IPS DF 19.7 (cell line): ENCODE measurements around the gene BCR.

ENCODE experiments used
- DNase-seq: peaks from one replicate; pipeline ENCODE4 v3.0.0-alpha.2; 2013; ENCODE audit warnings: low read depth, low spot score

The BCR gene

DNA sequence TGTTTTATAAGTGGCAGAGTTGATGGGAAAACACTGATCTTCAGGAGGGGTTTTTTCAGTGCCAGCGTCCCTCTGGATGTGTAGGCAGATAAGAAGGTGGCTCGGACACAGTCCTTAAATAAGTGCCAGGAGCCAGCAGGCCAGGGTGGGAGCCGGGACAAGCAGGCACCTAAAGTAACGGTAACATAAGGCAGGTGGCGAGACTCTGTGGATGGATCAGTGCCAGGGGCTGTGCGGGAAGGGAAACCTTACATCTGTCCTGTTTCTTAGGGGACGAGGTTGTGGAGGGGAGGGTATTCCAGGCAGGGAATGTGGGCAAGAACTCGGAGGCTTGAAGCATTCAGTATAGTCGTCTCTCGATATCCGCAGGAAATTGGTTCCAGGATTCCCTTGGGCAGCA is 15.9 kb downstream of the BCR start:
- no peak for DNase-seq

DNA sequence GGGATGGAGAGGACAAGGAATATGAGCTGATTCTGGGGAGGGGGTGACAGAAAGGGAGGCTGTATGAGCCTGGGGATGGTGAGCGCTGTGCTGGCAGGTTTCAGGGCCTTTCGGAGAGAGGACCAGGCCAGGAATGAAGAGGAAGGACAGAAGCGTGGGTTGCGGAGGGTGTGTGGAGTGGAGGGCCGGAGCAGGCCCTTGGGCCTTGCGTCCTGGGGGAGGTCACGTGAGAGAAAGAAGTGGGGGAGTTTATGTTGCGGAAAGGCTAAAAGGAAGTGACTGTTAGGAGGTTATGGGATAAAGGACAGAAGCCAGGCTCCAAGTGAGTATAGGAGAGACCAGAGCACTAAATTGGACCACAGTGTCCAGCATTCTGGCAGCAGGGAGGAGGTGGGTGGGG is 17.5 kb downstream of the BCR start:
- no peak for DNase-seq

DNA sequence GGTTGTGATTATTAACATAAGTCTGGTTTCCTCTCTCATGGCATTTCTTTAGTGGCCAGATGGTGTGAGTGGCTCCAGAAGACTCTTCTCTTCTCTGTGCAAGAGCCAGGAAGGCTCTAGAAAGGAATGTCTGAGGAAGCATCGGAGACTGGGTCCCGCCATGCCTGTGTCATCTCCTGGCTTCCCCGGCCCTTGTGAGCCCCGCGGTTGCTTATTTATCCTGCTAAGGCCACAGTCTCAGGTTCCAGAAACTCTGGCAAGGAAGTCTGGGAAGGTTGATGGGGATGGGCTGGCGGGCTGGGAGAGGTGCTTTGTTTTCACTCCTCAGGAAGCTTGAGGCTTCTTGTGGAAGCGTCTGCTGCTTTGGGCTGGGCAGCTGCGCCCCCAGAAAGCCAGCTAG is 18.9 kb downstream of the BCR start:
- DNase-seq = no peak

DNA sequence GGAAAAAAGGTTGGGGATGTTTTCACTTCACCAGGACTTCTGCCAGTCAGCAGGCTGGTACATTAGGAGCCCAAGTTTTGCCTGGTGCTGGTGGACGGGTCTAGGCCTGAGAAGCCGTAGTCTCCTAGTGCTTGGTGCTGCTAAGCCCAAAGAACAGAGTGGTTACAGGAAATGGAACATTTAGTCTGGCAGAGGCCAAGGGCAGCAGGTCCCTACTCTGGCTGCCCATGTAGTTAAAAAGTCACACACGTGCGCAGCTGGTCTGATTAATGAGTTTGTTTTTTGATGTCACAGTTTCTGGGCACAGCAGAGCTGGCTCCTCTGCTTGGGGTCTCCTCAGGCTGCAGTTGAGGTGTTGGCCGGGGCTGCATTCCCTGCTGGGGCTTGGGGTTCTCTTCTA is 20.6 kb downstream of the BCR start:
- DNase-seq = no peak

DNA sequence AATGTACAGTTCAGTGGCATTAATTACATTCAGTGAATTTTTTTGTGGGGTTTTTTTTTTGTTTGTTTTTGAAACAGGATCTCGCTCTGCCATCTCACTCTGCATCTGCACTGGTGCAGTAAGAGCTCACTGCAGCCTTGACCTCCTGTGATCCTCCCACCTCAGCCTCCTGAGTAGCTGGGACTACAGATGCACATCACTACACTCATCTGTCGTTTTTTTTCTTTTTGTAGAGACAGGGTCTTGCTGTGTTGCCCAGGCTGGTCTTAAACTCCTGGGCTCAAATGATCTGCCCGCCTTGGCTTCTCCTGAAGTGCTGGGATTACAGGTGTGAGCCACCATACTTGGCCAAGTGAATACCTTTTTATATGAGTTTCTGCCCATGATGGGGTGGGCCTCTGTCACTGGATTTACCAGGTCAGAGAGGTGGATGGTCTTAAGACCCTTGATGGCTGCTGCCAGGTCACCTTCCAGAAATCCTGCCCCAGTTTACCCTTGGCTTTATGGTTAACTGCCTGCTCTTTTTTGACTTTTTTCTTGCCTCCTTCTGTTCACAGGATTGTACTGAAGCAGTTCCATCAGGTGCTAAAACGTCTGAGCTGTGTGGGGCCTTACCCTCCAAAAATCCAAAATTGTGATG is 22.6 kb downstream of the BCR start:
- DNase-seq = no peak

DNA sequence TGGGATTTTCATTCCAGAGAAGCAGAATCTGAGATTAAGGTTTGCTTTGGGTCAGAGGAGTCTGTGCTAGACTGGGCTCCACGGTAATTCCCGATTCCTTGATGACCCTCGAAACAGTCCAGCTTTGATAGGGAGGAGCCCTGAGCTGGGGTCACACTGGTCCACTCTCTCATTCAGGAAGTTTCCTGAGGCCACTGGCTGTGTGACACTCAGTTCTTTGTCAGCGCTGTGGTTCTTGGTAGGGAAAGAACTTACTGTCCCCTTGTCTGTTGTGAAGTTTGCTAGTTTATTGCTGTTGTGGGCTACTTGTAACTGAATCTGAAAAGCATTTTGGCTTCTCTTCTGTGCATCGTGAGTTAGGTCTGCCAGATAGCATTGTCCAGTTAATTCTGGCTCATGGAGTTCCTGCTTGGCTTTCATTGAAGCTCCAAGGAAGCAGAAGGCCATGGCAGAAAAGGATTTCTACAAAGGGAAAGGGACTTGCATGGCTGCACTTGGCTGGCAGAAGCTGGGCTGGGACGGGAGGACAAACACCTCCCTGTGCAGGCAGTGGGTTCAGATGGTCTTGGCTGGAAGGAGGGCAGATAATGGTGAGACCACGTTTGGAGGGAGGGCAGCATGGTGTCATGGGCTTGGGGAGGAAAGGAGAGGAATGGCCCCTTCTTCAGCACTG is 23.3 kb downstream of the BCR start:
- DNase-seq = no peak

DNA sequence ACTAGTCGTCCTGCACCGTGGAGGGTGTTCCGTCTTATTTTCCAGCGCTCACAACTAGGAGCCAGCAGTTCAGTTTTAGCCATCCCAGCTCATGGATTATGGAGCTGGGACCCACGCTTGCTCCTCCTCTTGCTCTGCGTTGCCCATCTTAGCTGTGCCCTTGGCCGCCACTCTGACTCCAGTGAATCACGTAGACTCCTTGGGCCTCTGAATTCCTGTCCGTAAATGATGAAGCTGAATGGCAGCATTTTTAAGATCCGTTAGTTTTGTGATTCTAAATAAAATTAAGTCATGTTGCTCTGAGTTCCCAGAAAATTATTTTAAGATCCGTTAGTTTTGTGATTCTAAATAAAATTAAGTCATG is 23.8 kb downstream of the BCR start:
- no peak for DNase-seq

DNA sequence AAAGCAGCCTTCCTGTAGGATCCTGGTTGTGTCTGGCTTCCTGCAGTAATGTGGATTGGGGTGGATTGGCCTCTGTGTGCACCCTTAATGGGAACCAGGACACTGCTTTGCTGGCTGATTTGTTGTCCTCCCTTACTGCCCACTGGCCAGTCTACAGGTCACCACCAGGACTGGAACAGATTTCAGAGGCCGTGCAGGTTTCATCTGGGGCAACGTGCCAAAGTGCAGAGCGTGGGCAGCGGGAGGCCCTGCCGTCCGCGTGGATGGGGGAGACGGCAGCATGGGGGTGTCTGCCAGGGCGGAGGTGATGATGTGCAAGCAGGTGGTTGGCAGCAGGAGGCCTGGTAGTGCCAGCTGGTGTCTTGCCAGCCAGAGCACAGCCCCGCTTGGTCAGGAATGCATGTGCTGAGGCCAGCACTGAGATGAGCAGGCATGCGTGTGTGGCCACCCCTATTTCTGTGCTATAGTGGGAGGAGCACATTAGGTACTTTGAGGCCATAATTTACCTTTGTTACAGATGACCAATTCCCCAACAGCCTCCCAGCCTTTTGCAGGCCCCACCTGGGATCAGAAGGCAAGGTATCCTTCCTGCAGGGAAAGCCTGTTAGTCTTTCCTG is 24.3 kb downstream of the BCR start:
- DNase-seq = no peak

DNA sequence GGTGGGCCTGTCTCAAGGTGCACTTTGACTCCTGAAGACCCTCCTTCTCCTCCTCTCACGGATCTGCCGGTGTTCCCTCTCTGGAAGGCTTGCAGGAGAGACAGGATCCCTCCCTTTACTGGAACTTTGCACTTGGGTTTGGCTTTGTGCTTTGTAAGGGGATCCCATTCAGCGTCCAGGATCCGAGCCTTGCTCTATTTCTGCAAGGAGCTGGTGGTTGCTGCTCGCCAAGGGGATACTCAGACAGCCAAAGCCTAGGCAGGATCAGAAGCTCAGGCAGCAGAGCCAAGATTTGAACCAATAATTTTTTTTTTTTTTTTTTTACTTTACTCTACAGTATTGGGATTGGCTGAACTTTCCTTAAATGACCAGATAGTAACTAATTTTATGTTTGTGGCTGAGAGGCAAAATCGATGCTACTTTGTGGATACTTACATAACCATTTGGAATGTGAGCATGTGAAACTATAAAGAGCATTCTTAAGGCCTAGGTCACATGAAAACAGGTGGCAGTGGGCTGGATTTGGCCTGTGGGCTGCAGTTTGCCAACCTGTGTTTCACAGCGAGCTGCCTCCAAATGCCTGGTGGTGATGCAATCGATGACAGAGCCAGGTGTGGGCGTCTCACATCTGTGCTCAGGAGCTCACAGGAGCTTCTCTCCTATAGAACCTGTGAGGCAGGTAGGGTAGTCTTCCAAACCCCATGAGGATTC is 25.2 kb downstream of the BCR start:
- no peak for DNase-seq

DNA sequence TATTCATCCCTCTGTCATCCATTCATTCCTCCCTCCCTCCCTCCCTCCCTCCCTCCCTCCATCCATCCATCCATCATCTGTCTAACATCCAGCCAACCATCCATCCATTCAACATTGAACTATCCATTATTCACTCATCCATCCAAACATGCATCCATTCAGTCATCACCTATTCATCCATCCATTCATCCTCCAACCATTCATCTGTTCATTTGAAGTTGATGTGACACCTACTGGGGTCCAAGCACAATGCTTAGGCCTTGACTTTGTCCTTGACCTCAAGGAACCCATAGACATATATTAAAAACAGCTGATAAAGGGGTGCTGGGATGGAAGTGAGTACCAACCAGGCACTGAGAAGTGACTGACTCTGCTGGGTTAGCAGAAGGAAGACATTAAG is 26.6 kb downstream of the BCR start:
- DNase-seq = no peak

DNA sequence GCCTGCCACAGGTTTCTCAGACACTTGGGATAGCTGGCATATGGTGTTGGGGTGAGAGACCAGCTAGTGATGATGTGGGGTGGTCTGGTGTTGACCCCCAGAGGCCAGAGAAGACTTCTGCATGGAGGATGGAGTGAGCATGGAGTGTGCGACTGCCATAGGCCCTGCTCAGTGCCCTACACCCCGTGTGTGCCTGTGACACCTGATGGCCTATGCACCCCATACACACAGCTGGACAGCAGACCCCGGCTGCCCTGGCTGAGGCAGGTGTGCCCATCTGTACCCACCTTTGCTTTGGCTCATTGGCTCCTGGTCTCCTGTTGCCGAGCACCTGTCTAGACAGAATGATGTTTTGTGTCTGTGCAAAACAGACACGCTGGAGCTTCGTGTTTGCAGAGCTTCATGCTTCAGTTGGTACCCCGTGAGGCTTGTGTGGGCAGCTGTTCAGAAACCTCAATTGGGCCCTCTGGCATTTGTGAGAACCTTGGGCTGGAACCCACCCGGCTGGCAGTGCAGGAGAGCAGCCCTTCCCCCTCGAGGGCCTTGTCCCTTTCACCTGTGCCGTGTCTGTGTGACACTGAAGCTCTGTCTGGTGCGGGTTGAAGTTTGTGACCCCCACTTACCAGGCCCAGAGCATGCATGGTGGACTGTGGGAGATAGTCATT is 27.6 kb downstream of the BCR start:
- DNase-seq = no peak

DNA sequence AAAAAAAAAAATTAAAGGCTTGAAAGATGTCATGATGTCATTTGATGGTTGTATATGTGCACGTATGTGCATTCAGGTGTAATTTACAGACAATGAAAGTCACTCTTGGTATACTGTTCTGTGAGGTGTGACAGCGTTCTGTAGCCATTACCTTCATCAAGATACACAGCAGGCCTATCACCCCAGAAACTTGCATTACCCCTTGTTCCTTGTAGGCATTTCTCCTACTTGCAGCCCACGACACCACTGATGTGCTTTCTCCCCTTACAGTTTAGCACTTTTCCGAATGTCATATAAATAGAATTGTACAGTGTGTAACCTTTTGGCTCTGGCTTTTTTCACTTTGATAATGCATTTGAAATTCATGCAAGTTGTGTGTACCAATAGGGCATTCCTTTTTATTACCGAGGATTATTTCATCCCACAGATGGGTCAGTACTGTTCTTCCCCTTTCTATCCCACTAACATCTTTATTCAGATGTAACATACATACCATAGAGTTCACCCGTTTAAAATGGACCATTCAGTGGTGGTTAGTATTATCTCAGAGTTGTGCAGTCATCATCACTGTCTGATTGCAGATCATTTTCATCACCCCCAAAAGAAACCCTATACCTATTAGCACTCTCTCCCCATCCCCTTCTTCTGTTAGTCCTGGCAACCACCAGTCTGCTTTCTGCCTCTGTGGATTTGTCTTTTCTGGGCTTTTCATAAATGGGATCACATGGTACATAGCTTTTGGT is 30.3 kb downstream of the BCR start:
- DNase-seq = no peak

DNA sequence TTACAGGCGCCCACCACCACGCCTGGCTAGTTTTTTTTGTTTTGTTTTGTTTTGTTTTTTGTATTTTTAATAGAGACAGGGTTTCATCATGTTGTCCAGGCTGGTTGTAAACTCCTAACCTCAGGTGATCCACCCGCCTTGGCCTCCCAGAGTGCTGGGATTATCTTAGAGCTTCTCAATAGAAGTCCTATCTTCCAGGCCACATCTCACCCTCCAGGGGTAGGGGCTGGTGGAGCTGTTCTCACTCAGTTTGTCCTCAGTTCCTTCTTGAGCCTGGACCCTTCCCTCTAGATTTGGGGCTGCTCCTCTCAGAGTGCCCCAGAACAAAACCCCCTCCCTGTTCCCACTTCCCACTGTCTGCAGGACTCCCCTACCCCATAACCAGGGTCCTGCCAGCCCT is 31.3 kb downstream of the BCR start:
- no peak for DNase-seq

DNA sequence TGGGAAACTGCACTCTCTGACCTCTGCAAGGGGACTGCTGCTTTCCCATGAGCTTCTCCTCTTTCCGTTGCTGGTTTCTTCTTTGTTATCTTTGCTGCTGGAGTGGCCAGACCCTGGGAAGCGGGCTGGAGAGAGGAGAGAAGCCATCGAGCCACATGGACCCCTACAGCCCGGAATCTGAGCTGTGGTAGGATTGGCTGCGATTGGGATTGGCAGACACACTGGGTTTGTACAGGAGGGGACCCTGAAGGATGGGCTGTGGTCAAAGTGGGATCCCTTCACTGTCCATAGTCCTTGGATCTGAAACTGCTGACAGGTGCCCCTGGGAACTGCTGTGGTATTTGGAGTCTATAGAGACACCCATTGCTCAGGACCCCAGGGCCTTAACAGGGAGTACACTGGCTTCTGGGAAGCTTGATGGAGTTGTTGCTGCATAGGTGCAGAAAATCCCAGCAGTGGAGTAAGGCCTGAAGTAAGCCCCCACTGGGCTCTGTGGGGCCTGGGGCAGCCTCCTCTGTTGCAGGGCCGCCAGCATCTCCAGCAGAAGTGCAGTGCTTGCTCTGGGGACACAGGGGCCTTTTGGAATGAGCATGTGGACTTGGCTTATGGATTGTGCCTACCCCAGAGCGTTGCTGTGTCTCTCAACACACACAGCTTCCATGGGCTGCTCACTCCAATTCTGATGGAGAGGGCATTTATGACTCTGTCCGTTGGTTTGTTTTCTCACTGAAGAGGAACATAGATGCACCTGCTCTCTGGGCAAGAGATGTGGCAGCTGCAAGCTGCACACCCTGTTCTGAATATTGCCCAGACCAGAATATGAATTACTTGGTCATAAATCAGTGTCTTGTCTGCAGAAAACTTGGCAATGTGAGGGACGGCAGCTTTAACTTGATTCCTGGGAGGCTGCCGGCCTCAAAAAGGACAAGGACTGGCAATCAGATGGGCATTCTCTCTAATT is 32.0 kb downstream of the BCR start:
- DNase-seq = no peak

DNA sequence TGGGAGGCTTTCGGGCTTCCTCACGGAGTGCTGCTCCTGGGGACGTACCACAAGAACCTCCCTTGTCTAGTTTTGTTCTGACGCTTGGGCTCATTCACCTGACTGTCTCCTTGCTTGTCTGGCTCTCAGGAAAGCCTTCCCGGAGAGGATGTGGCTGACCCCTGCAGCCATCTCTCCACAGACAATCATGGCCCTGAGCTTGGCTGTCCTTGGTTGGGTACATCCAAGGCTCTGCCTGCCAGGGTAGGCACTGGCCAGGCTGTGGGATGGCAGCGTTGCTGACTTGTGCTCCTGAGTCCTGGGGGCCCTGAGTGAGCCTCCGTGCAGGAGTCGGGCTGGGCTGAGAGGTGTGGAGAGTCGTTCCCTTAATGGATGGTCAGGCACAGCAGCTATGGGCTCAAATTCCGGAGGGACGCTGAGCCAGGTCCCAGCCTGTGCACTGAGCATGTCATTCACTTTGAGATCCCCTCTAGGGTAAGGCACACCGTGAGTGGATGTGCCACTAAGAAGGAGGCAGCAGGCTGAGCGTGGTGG is 32.8 kb downstream of the BCR start:
- no peak for DNase-seq

DNA sequence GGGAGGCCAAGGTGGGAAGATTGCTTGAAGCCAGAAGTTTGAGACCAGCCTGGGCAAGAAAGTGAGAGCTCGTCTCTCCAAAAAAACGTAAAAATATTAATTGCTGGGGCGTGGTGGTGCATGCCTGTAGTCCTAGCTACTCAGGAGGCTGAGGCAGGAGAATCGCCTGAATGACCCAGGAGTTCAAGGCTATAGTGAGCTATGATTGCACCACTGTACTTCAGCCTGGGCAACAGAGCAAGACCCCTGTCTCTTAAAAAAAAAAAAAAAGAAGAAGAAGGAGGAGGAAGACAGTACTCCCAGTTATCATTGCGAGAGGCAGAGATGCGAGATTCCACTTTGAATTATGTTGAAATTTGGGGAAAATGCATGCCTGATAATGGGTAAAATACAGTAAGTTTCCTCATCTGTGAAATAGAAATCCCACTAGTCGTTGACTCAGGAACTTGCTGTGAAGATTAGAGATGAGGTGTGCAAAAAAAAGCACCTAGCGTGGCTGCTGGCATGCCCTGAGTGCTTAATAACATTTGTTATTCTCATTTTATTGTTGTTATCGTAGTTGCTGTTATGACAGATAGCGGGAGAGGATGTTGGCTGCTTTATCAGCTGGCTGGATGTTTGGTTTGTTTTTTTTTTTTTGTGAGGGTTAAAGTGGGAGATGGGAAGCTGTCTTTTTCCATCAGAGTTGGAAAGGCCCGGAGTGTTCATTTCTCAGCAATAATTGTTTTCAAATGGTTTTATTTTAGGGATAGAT is 33.4 kb downstream of the BCR start:
- DNase-seq = no peak

DNA sequence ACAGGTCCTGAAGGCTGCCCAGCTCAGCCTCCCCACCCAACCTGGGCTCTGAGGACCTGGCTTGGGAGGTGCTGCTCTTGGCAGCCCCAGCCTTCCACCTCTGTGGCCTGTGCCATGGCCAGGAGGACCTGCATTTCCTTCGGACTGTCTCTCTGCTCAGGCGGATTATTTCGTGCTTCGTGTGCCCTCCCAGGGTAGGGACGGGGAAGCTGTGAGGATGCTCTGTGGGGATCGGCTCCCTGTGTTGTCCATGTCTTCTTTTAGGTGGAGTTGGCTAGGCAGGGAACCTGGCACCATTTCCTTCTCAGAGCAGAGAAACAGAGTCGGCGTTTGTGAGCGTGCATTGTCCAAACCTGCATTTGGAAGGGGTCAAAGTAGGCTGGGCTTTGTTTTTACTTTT is 34.1 kb downstream of the BCR start:
- DNase-seq = no peak

DNA sequence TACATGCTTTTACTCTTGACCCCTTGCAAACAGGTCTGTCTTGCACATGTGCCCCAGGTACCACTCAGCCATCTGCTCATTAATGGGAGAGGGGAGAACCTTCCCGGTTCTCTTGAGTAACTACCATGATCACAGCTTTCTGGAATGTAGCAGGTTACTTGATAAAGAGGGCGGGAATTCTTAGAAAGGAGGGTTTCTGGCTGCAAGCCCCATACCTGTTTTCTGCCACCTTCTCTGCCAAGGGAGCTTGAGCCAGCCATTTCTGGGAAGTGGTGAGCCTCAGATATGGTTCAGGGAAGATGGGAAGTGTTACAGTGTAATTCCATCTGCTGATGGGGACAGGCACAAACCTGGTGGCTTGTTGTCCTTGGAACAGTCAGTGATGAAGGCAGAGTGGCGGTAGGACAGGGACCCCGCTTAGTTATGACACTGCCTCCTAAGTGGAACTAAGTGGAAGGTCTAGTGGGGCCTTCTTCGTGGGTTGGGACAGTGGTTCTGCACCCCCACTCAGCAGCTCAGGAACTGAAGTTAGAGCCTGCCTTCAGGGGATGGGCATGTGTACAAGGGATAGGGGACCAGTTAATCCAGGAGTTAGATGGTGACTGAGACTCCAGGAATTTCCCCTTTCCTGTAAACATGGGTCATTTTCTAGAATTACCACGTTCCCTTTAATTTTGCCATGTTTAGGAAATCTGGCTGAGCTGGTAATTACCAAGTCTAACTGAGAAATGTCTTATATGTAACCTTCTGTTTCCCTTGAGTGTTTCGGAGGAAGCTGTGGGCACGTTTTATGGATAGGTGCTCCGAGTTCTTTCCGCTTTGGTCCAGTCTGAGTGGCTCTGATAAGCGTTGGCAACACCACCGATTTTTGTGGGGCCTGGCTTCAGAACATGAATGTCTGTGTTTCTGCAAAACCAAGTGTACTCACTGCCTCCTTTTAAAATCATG is 35.3 kb downstream of the BCR start:
- no peak for DNase-seq
